H1 (cell line): ENCODE results near the gene FLVCR1. TPM values are rescaled to one million over a fixed set of nuclear protein-coding genes. Genes with fewer than 3 reads are reported as not detected.

Source experiments
- ASH2L ChIP-seq: fragments of 200-600, 300-600 bp; sonication (generic); IDR thresholded peaks from one replicate; pipeline ENCODE4 v1.7.1; 2017; ENCODE audit warnings: low read length
- BACH1 ChIP-seq: IDR thresholded peaks from 2 replicates; pipeline ENCODE4 v1.6.1; 2012; ENCODE audit warnings: low read length, improper control_type of control experiment
- BCL11A ChIP-seq, 2 experiments: IDR thresholded peaks; one replicate each; pipeline ENCODE4 v1.6.1; 2011; ENCODE audit warnings: low read depth in 2 of 2, low read length in 2 of 2, mild to moderate bottlenecking in 2 of 2
- CHD2 ChIP-seq: IDR thresholded peaks from 2 replicates; pipeline ENCODE4 v1.6.1; 2012; ENCODE audit warnings: low read length, improper control_type of control experiment
- CREB1 ChIP-seq: IDR thresholded peaks from 2 replicates; pipeline ENCODE4 v1.6.1; 2012; ENCODE audit warnings: inconsistent platforms
- CTBP2 ChIP-seq: IDR thresholded peaks from 2 replicates; pipeline ENCODE4 v1.7.0; 2011; ENCODE audit warnings: borderline replicate concordance, mild to moderate bottlenecking, moderate library complexity, mixed read lengths, low read length; ENCODE audit not compliant: insufficient read depth, insufficient read length
- EZH2 ChIP-seq: fragments of 200-600 bp; sonication (generic); IDR thresholded peaks from 2 replicates; pipeline ENCODE4 v1.7.1; 2012; ENCODE audit warnings: low read depth, mild to moderate bottlenecking, moderate library complexity, low read length, inconsistent platforms; ENCODE audit not compliant: severe bottlenecking
- FOSL1 ChIP-seq: IDR thresholded peaks from 2 replicates; pipeline ENCODE4 v1.6.1; 2011; ENCODE audit warnings: mild to moderate bottlenecking, low read depth, low read length, moderate library complexity; ENCODE audit not compliant: insufficient read depth
- JUN ChIP-seq: IDR thresholded peaks from 2 replicates; pipeline ENCODE4 v1.6.1; 2011; ENCODE audit warnings: low read depth, mild to moderate bottlenecking, improper control_type of control experiment, low read length
- JUND ChIP-seq: IDR thresholded peaks from 2 replicates; pipeline ENCODE4 v1.6.1; 2011; ENCODE audit warnings: mild to moderate bottlenecking, improper control_type of control experiment, low read length
- MAX ChIP-seq: IDR thresholded peaks from 2 replicates; pipeline ENCODE4 v1.6.1; 2012; ENCODE audit warnings: inconsistent platforms
- POLR2A ChIP-seq, 2 experiments: IDR thresholded peaks; 1 replicate in 1 of 2; 2 replicates in 1 of 2; pipeline ENCODE4 v1.6.1; 2011; ENCODE audit warnings: low read depth in 2 of 2, low read length in 2 of 2, mild to moderate bottlenecking in 2 of 2; ENCODE audit errors: control extremely low read depth in 1 of 2
- POLR2AphosphoS5 ChIP-seq: IDR thresholded peaks from 2 replicates; pipeline ENCODE4 v1.6.1; 2011; ENCODE audit warnings: low read depth, low read length
- POU5F1 ChIP-seq: IDR thresholded peaks from 2 replicates; pipeline ENCODE4 v1.6.1; 2011; ENCODE audit warnings: low read depth, mild to moderate bottlenecking, low read length, moderate library complexity
- RNF2 ChIP-seq: fragments of 200-900, 300-1000 bp; sonication (generic); IDR thresholded peaks from 2 replicates; pipeline ENCODE4 v1.7.1; 2016; ENCODE audit warnings: borderline replicate concordance, low read depth, mild to moderate bottlenecking, antibody characterized with exemption, low read length; ENCODE audit not compliant: poor library complexity, severe bottlenecking; ENCODE audit errors: missing control alignments
- RXRA ChIP-seq: IDR thresholded peaks from 2 replicates; pipeline ENCODE4 v1.6.1; 2011; ENCODE audit warnings: low read depth, mild to moderate bottlenecking, low read length, moderate library complexity; ENCODE audit not compliant: insufficient read depth
- SAP30 ChIP-seq: fragments of 300-600 bp; sonication (generic); IDR thresholded peaks from 2 replicates; pipeline ENCODE4 v1.7.1; 2012; ENCODE audit warnings: low read length, moderate library complexity, mild to moderate bottlenecking, inconsistent platforms; ENCODE audit not compliant: insufficient read depth, insufficient replicate concordance
- SIX5 ChIP-seq: IDR thresholded peaks from 2 replicates; pipeline ENCODE4 v1.6.1; 2011; ENCODE audit warnings: mild to moderate bottlenecking, low read depth, low read length
- SP1 ChIP-seq: IDR thresholded peaks from 2 replicates; pipeline ENCODE4 v1.6.1; 2011; ENCODE audit warnings: low read depth, low read length
- SP2 ChIP-seq: IDR thresholded peaks from 2 replicates; pipeline ENCODE4 v1.6.1; 2012; ENCODE audit warnings: mild to moderate bottlenecking, low read length, inconsistent platforms
- SP4 ChIP-seq: IDR thresholded peaks from 2 replicates; pipeline ENCODE4 v1.6.1; 2012; ENCODE audit warnings: low read length, inconsistent platforms
- TAF1 ChIP-seq: IDR thresholded peaks from 2 replicates; pipeline ENCODE4 v1.6.1; 2011; ENCODE audit warnings: mild to moderate bottlenecking, low read depth, low read length
- TAF7 ChIP-seq: optimal IDR thresholded peaks from 2 replicates; pipeline ENCODE3; 2011; ENCODE audit warnings: low read depth, mild to moderate bottlenecking, inconsistent platforms, low read length, moderate library complexity, borderline replicate concordance
- TBP ChIP-seq: IDR thresholded peaks from 2 replicates; pipeline ENCODE4 v1.6.1; 2011; ENCODE audit warnings: low read depth, low read length, improper control_type of control experiment
- TCF12 ChIP-seq: IDR thresholded peaks from 2 replicates; pipeline ENCODE4 v1.6.1; 2011; ENCODE audit warnings: low read depth, mild to moderate bottlenecking, low read length
- TEAD4 ChIP-seq: IDR thresholded peaks from 2 replicates; pipeline ENCODE4 v1.6.1; 2012; ENCODE audit warnings: low read depth, low read length, inconsistent platforms, mixed read lengths
- USF2 ChIP-seq: IDR thresholded peaks from 2 replicates; pipeline ENCODE4 v1.6.1; 2011; ENCODE audit warnings: low read length, improper control_type of control experiment
- polyA plus RNA-seq, 7 experiments: library from polyadenylated mRNA; depleted of rRNA in 3 of 7; stranded (reverse) in 5 of 7; unstranded in 2 of 7; fragments of >200 nt in 5 of 7; fragments of 200-250 nt in 2 of 7; gene quantifications; 1 replicate in 5 of 7; 2 replicates in 1 of 7; 4 replicates in 1 of 7; pipeline versions ENCODE4 v1.2.1 to v1.2.3, GENCODE V29; 2011 to 2013; ENCODE audit warnings: missing spikeins in 2 of 7, mixed read lengths in 2 of 7
- total RNA-seq: library from RNA; stranded (reverse); fragmentation: NEBNext Ultra II Directional; extraction: Animal tissue kit (Norgen Biotek cat#: 25700); gene quantifications from 2 replicates; pipeline ENCODE4 v1.2.1, GENCODE V29; 2021

FLVCR1 gene
- total and polyA plus RNA-seq, 2 of the 8 experiments (the other 6 are each of a cell fraction or from before 2014, with no cell fraction given), result 31.8 to 75.7 TPM

DNA sequence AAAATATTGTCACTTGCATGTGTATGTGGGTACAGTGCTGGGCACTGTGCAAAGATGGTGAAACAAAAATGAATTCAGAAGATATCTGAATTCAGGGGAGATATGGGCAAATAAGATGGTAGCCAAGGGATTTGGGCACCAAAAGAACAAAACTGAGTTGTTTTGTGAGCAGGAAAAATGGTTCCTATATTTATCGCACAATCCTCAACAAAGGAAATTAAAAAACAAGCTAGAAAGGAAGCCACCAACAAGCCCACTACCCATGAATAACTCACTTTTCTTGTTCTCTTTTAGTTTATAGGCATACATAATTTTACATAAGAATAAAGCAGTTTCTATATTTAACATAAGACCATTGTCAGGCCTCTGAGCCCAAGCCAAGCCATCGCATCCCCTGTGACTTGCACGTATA, 51.6 kb downstream of the FLVCR1 start (continued):
- no peak for TF ChIP-seq RNF2
- TF ChIP-seq CTBP2, result no peak
- TF ChIP-seq TCF12, result no peak
- TF ChIP-seq FOSL1, result no peak
- TF ChIP-seq SP4, result no peak
- no peak for TF ChIP-seq EZH2
- no peak for TF ChIP-seq JUN
- peak; percentile 56; the same call in 1 of the 2 replicates for TF ChIP-seq POU5F1
- TF ChIP-seq TAF1, result peak; percentile 57; the same call in 1 of the 2 replicates
- TF ChIP-seq ASH2L, result no peak
- no peak for TF ChIP-seq BCL11A (IDR thresholded peaks at IDR 0.05; ENCODE audit: low read depth in 2 of 2, low read length in 2 of 2)
- peak in 1 of 2 experiments; percentile 44; a peak in 1 of 3 replicates for TF ChIP-seq POLR2A (IDR thresholded peaks at IDR 0.05; ENCODE audit: control extremely low read depth in 1 of 2, low read depth in 2 of 2, low read length in 2 of 2)
- TF ChIP-seq SIX5, result no peak
- no peak for TF ChIP-seq BACH1
- no peak for TF ChIP-seq SP2
- TF ChIP-seq TAF7, result peak; percentile 78
- no peak for TF ChIP-seq MAX
- no peak for TF ChIP-seq CREB1
- no peak for TF ChIP-seq JUND
- no peak for TF ChIP-seq CHD2
- no peak for TF ChIP-seq RXRA
- TF ChIP-seq POLR2AphosphoS5, result no peak
- TF ChIP-seq TBP, result peak; percentile 58
- TF ChIP-seq USF2, result no peak
- no peak for TF ChIP-seq TEAD4
- TF ChIP-seq SAP30, result no peak
- no peak for TF ChIP-seq SP1
